ENCODE data around the gene ASB5.

GRCh38 chr4:176293660-176294059 is 24.6 kb upstream of the ASB5 start:
- no peak for TF ChIP-seq CTCF (IDR thresholded peaks at IDR 0.05)
- TF ChIP-seq EZH2 (IDR thresholded peaks at IDR 0.05) = no peak
- TF ChIP-seq EZH2phosphoT487 (IDR thresholded peaks at IDR 0.05) = no peak
